H9 (cell line): ENCODE data around the gene TMEM145. TPM values are rescaled to one million over a fixed set of nuclear protein-coding genes. Genes with fewer than 3 reads are reported as not detected.

Experiments
- DNase-seq: peaks from one replicate; pipeline ENCODE4 v3.0.0-alpha.2; 2017
- H2AFZ ChIP-seq: one replicate; pipeline ENCODE4 v1.6.1; 2013; ENCODE audit warnings: mild to moderate bottlenecking, low read length, control low read depth, moderate library complexity
- H2AK5ac ChIP-seq: 2 replicates; pipeline ENCODE4 v1.6.1; 2013; ENCODE audit warnings: low read length, control low read depth, mixed read lengths; ENCODE audit not compliant: insufficient read length
- H2BK120ac ChIP-seq: one replicate; pipeline ENCODE4 v1.6.1; 2013; ENCODE audit warnings: low read depth, mild to moderate bottlenecking, low read length, control low read depth, inconsistent platforms; ENCODE audit not compliant: poor library complexity, severe bottlenecking
- H2BK12ac ChIP-seq: 2 replicates; pipeline ENCODE4 v1.6.1; 2013; ENCODE audit warnings: low read length, control low read depth, mixed read lengths, low read depth; ENCODE audit not compliant: insufficient read length
- H2BK15ac ChIP-seq: 2 replicates; pipeline ENCODE4 v1.6.1; 2013; ENCODE audit warnings: low read depth, low read length, control low read depth
- H2BK20ac ChIP-seq: one replicate; pipeline ENCODE4 v1.6.1; 2013; ENCODE audit warnings: low read depth, mild to moderate bottlenecking, low read length, control low read depth, inconsistent platforms; ENCODE audit not compliant: poor library complexity, severe bottlenecking
- H2BK5ac ChIP-seq: 2 replicates; pipeline ENCODE4 v1.6.1; 2013; ENCODE audit warnings: low read length, control low read depth, mixed read lengths; ENCODE audit not compliant: insufficient read length
- H3K14ac ChIP-seq: 2 replicates; pipeline ENCODE4 v1.6.1; 2013; ENCODE audit warnings: low read length, control low read depth; ENCODE audit not compliant: insufficient read depth
- H3K18ac ChIP-seq: 2 replicates; pipeline ENCODE4 v1.6.1; 2013; ENCODE audit warnings: low read depth, mild to moderate bottlenecking, mixed read lengths, low read length, control low read depth; ENCODE audit not compliant: insufficient read length
- H3K23ac ChIP-seq: 2 replicates; pipeline ENCODE4 v1.6.1; 2013; ENCODE audit warnings: low read length, control low read depth, mixed read lengths, low read depth; ENCODE audit not compliant: insufficient read length
- H3K23me2 ChIP-seq: 2 replicates; pipeline ENCODE4 v1.6.1; 2013; ENCODE audit warnings: low read depth, mild to moderate bottlenecking, mixed read lengths, low read length, control low read depth; ENCODE audit not compliant: insufficient read length, poor library complexity, severe bottlenecking
- H3K27ac ChIP-seq: 2 replicates; pipeline ENCODE4 v1.5.1; 2013; ENCODE audit warnings: low read length, control low read depth, mixed read lengths, low read depth; ENCODE audit not compliant: insufficient read length
- H3K27me3 ChIP-seq: 2 replicates; pipeline ENCODE4 v1.6.1; 2013; ENCODE audit warnings: low read length, control low read depth, inconsistent platforms; ENCODE audit not compliant: insufficient read depth
- H3K4ac ChIP-seq: 2 replicates; pipeline ENCODE4 v1.6.1; 2013; ENCODE audit warnings: low read depth, mild to moderate bottlenecking, control low read depth, inconsistent platforms, low read length, moderate library complexity
- H3K4me1 ChIP-seq: 2 replicates; pipeline ENCODE4 v1.6.1; 2013; ENCODE audit warnings: low read length, control low read depth, inconsistent platforms; ENCODE audit not compliant: insufficient read depth
- H3K4me2 ChIP-seq: 2 replicates; pipeline ENCODE4 v1.6.1; 2013; ENCODE audit warnings: low read length, control low read depth, mixed read lengths; ENCODE audit not compliant: insufficient read length, insufficient read depth
- H3K56ac ChIP-seq: 2 replicates; pipeline ENCODE4 v1.6.1; 2013; ENCODE audit warnings: low read depth, mild to moderate bottlenecking, mixed read lengths, low read length, control low read depth; ENCODE audit not compliant: insufficient read length
- H3K79me1 ChIP-seq: 2 replicates; pipeline ENCODE4 v1.6.1; 2013; ENCODE audit warnings: low read depth, mild to moderate bottlenecking, moderate library complexity, low read length, control low read depth, inconsistent platforms; ENCODE audit not compliant: insufficient read depth, poor library complexity, severe bottlenecking
- H3K79me2 ChIP-seq: 2 replicates; pipeline ENCODE4 v1.6.1; 2013; ENCODE audit warnings: low read length, control low read depth, inconsistent platforms; ENCODE audit not compliant: insufficient read depth
- H3K9ac ChIP-seq: 2 replicates; pipeline ENCODE4 v1.6.1; 2013; ENCODE audit warnings: low read length, control low read depth, mixed read lengths; ENCODE audit not compliant: insufficient read length; ENCODE audit errors: extremely low read depth
- H3K9me3 ChIP-seq: one replicate; pipeline ENCODE4 v1.6.1; 2013; ENCODE audit warnings: low read depth, low read length, inconsistent platforms; ENCODE audit not compliant: control insufficient read depth
- H3T11ph ChIP-seq: one replicate; pipeline ENCODE4 v1.6.1; 2013; ENCODE audit warnings: mild to moderate bottlenecking, low read length, control low read depth, inconsistent platforms
- H4K20me1 ChIP-seq: one replicate; pipeline ENCODE4 v1.6.1; 2013; ENCODE audit not compliant: control insufficient read depth, insufficient read length, insufficient read depth
- H4K5ac ChIP-seq: 2 replicates; pipeline ENCODE4 v1.6.1; 2013; ENCODE audit warnings: low read depth, mild to moderate bottlenecking, mixed read lengths, low read length, control low read depth; ENCODE audit not compliant: insufficient read length
- H4K8ac ChIP-seq: replicated peaks from 2 replicates; pipeline ENCODE4 v1.6.1; 2013; ENCODE audit warnings: low read length, control low read depth, mixed read lengths, low read depth; ENCODE audit not compliant: insufficient read length
- H4K91ac ChIP-seq: 2 replicates; pipeline ENCODE4 v1.6.1; 2013; ENCODE audit warnings: low read depth, mild to moderate bottlenecking, moderate library complexity, mixed read lengths, low read length, control low read depth; ENCODE audit not compliant: insufficient read length
- H3K27ac Mint-ChIP-seq, 3 experiments: 2 replicates in 2 of 3; 3 replicates in 1 of 3; pipeline ENCODE4 v1.8.0; 2020 to 2021; ENCODE audit warnings: mixed read lengths in 3 of 3, mild to moderate bottlenecking in 1 of 3, moderate library complexity in 1 of 3
- H3K27me3 Mint-ChIP-seq: 2 replicates; pipeline ENCODE4 v1.8.0; 2021; ENCODE audit warnings: low read depth, mild to moderate bottlenecking, moderate library complexity, mixed read lengths
- H3K36me3 Mint-ChIP-seq, 3 experiments: 2 replicates in 2 of 3; 3 replicates in 1 of 3; pipeline ENCODE4 v1.8.0; 2020 to 2021; ENCODE audit warnings: low read depth in 3 of 3, mixed read lengths in 3 of 3; ENCODE audit not compliant: insufficient read depth in 1 of 3
- H3K4me1 Mint-ChIP-seq, 2 experiments: 2 replicates each; pipeline ENCODE4 v1.8.0; 2020; ENCODE audit warnings: mixed read lengths in 2 of 2
- H3K4me3 Mint-ChIP-seq, 2 experiments: 2 replicates in 1 of 2; 3 replicates in 1 of 2; pipeline ENCODE4 v1.8.0; 2020 to 2021; ENCODE audit warnings: mild to moderate bottlenecking in 2 of 2, mixed read lengths in 2 of 2, moderate library complexity in 1 of 2
- H3K9me3 Mint-ChIP-seq, 2 experiments: 2 replicates in 1 of 2; 3 replicates in 1 of 2; pipeline ENCODE4 v1.8.0; 2020; ENCODE audit warnings: mild to moderate bottlenecking in 2 of 2, mixed read lengths in 2 of 2, moderate library complexity in 1 of 2
- WGBS: extraction: QIAGEN DNeasy Blood & Tissue Kit; methylation state at CpG from one replicate; pipeline ENCODE4 v1.1.7; 2013; ENCODE audit warnings: missing lambda C conversion rate, low lambda C conversion rate, mixed read lengths; ENCODE audit not compliant: insufficient read length; ENCODE audit errors: extremely low coverage; 5-methylcytosine and 5-hydroxymethylcytosine counted together
- total RNA-seq: library from RNA; stranded (reverse); gene quantifications from 2 replicates; pipeline ENCODE4 v1.2.1, GENCODE V29; 2021
- TF ChIP-seq, protein P1 (sequence below): fragments of 200-600 bp; sonication (generic); conservative IDR thresholded peaks from 3 replicates; pipeline ENCODE4 v1.8.0; 2021; ENCODE audit warnings: antibody characterized with exemption, mild to moderate bottlenecking

The TMEM145 gene
- total RNA-seq, 1 experiment from 2014 or later: 4.5 TPM

DNA sequence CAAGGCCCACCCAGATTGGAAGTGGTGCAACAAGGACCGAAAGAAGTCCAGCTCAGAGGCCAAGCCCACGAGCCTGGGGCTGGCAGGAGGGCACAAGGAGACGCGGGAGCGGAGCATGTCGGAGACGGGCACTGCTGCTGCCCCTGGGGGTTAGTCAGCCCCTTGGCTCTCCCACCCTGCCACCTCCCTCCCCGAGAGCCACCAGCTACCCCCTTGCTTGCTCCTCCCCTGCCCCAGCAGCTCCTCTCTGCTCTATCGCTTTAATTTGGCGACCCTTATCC lies 25.3 kb upstream of the TMEM145 start:
- H3K4me2 ChIP-seq: no peak overlapping the region
- H3K14ac ChIP-seq: no peak overlapping the region
- H3K79me2 ChIP-seq: peaks cover 3% of the 10 kb centered on the region; the same call in 1 of the 2 replicates
- Mint-ChIP-seq H3K27me3 (no peaks in the 10 kb centered on the region; the same call in 1 of the 2 replicates), H3K9me3 (no peaks in the 10 kb centered on the region), H3K36me3 (peaks cover 18 to 50% (median 44%) of the 10 kb centered on the region in 3 experiments), H3K4me1 (peaks cover 14 to 36% of the 10 kb centered on the region in 2 experiments), H3K27ac (no peak overlapping the region), H3K4me3 (no peak overlapping the region)
- H3K4ac ChIP-seq: no peak overlapping the region
- H3K27ac ChIP-seq: no peak overlapping the region
- H2AFZ ChIP-seq: no peak overlapping the region
- H3K9ac ChIP-seq: no peak overlapping the region
- H3K9me3 ChIP-seq: no peaks in the 10 kb centered on the region
- H3K23ac ChIP-seq: no peak overlapping the region
- H3K18ac ChIP-seq: no peak overlapping the region
- peaks cover 11% of the 10 kb centered on the region for H3K79me1 ChIP-seq
- DNase-seq: no peak
- H3K27me3 ChIP-seq: no peaks in the 10 kb centered on the region
- no peak overlapping the region for H2BK15ac ChIP-seq
- no peak overlapping the region for H2BK12ac ChIP-seq
- H3K56ac ChIP-seq: no peak overlapping the region
- TF ChIP-seq, protein P1, sequence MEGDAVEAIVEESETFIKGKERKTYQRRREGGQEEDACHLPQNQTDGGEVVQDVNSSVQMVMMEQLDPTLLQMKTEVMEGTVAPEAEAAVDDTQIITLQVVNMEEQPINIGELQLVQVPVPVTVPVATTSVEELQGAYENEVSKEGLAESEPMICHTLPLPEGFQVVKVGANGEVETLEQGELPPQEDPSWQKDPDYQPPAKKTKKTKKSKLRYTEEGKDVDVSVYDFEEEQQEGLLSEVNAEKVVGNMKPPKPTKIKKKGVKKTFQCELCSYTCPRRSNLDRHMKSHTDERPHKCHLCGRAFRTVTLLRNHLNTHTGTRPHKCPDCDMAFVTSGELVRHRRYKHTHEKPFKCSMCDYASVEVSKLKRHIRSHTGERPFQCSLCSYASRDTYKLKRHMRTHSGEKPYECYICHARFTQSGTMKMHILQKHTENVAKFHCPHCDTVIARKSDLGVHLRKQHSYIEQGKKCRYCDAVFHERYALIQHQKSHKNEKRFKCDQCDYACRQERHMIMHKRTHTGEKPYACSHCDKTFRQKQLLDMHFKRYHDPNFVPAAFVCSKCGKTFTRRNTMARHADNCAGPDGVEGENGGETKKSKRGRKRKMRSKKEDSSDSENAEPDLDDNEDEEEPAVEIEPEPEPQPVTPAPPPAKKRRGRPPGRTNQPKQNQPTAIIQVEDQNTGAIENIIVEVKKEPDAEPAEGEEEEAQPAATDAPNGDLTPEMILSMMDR: no peak
- no peak overlapping the region for H2BK120ac ChIP-seq
- H3T11ph ChIP-seq: no peak overlapping the region
- no peak overlapping the region for H2AK5ac ChIP-seq
- peaks cover 3% of the 10 kb centered on the region; the same call in 1 of the 2 replicates for H3K4me1 ChIP-seq
- H2BK5ac ChIP-seq: no peak overlapping the region
- no peak overlapping the region for H4K5ac ChIP-seq
- H2BK20ac ChIP-seq: no peak overlapping the region
- H4K91ac ChIP-seq: no peak overlapping the region
- WGBS: no CpG with 5 or more reads among the region's 10 CpGs
- H4K20me1 ChIP-seq: peaks cover 3% of the 10 kb centered on the region
- H4K8ac ChIP-seq: no peak overlapping the region
- peaks cover 11% of the 10 kb centered on the region for H3K23me2 ChIP-seq
